Activated CD8-positive, alpha-beta T cell treated with anti-CD3 and anti-CD28 coated beads for 36 hours (primary cell): ENCODE measurements around the gene ACHE. TPM values are rescaled to one million over a fixed set of nuclear protein-coding genes. Genes with fewer than 3 reads are reported as not detected.

Source experiments
- ATAC-seq: fragments of 200-7000 bp; cut with Tn5 transposase; one replicate; pipeline ENCODE4 v1.10.0; 2021; ENCODE audit warnings: mild to moderate bottlenecking, moderate library complexity
- CTCF ChIA-PET: fragments of 350-600 bp; sonication (Branson Sonifier 250); formaldehyde crosslinking; loops from one replicate; lab custom pipeline; 2021; ENCODE audit warnings: antibody characterized with exemption; lab: Charles Lee
- POLR2A ChIA-PET: fragments of 350-600 bp; sonication (Branson Sonifier 250); formaldehyde crosslinking; loops from one replicate; lab custom pipeline; 2021; ENCODE audit warnings: antibody characterized with exemption; lab: Charles Lee
- DNase-seq: peaks from one replicate; pipeline ENCODE4 v3.0.0-alpha.2; 2020
- H3K27ac Mint-ChIP-seq: one replicate; pipeline ENCODE4 v1.8.0; 2021; ENCODE audit warnings: mild to moderate bottlenecking, mixed read lengths
- H3K27me3 Mint-ChIP-seq: one replicate; pipeline ENCODE4 v1.8.0; 2021; ENCODE audit warnings: mixed read lengths
- H3K36me3 Mint-ChIP-seq: one replicate; pipeline ENCODE4 v1.8.0; 2021; ENCODE audit warnings: low read depth, mixed read lengths
- H3K4me1 Mint-ChIP-seq: one replicate; pipeline ENCODE4 v1.8.0; 2021; ENCODE audit warnings: low read depth, mixed read lengths
- H3K4me3 Mint-ChIP-seq: one replicate; pipeline ENCODE4 v1.8.0; 2021; ENCODE audit warnings: mild to moderate bottlenecking, moderate library complexity, mixed read lengths
- H3K9me3 Mint-ChIP-seq: one replicate; pipeline ENCODE4 v1.8.0; 2021; ENCODE audit warnings: mixed read lengths
- CTCF ChIP-seq: fragments of 200-600 bp; IDR thresholded peaks from one replicate; pipeline ENCODE4 v1.8.0; 2022; ENCODE audit warnings: antibody characterized with exemption, mild to moderate bottlenecking
- intact Hi-C: fragments of 100-400 bp; cut with micrococcal nuclease; formaldehyde crosslinking; loops from one replicate; pipeline ENCODE4 v1.10.0; 2022
- microRNA-seq: library from miRNA; unstranded; fragments of <30 nt; microRNA quantifications from one replicate; pipeline ENCODE4 v1.2.0, GENCODE V29; 2022; ENCODE audit warnings: borderline microRNAs expressed, borderline replicate concordance
- total RNA-seq, 2 experiments: library from RNA; stranded (reverse); gene quantifications; one replicate each; pipeline ENCODE4 v1.2.3, GENCODE V29; 2021

Gene ACHE
- total RNA-seq, 2 experiments from 2014 or later = 0.25 TPM; not detected in 1

GRCh38 chr7:100854146-100854895 lies 41.4 kb downstream of the ACHE start:
- no peak for ATAC-seq
- H3K36me3 Mint-ChIP-seq = no peaks in the 10 kb centered on the region
- H3K9me3 Mint-ChIP-seq = no peaks in the 10 kb centered on the region
- intact Hi-C loops = loop anchor here (5.0 kb wide), 1 partner anchor 52 kb away; no protein-coding TSS in a partner anchor
- ChIA-PET POLR2A (interaction anchor here (1.1 to 1.7 kb wide), 2 partner anchors 21 to 54 kb away, joined by 3 to 4 read pairs; partner anchors contain the start of gene SRRT), CTCF (interaction anchor here (0.7 to 6.9 kb wide), 3 partner anchors 51 to 936 kb away, joined by 3 to 167 read pairs (median 3); no protein-coding TSS in a partner anchor)
- H3K27ac Mint-ChIP-seq = peak overlapping the region; percentile 25
- no peaks in the 10 kb centered on the region for H3K27me3 Mint-ChIP-seq
- no peak for DNase-seq
- H3K4me1 Mint-ChIP-seq = peaks cover 15% of the 10 kb centered on the region
- TF ChIP-seq CTCF = no peak
- H3K4me3 Mint-ChIP-seq = peak overlapping the region; percentile 90

- CTCF ChIA-PET = interaction anchor here (0.7 to 6.9 kb wide), 40 partner anchors 9 to 398 kb away, joined by 3 to 167 read pairs (median 4); partner anchors contain the start of genes MOSPD3, POP7, SRRT and TRIP6
- peak; percentile 95 for TF ChIP-seq CTCF
- H3K36me3 Mint-ChIP-seq = peaks cover 3% of the 10 kb centered on the region
- peaks cover 15% of the 10 kb centered on the region for H3K4me1 Mint-ChIP-seq
- no peaks in the 10 kb centered on the region for H3K27me3 Mint-ChIP-seq
- intact Hi-C loops = loop anchor here (5.0 kb wide), 1 partner anchor 50 kb away; no protein-coding TSS in a partner anchor
- peak; percentile 92 for DNase-seq
- POLR2A ChIA-PET = interaction anchor here (0.7 to 1.9 kb wide), 11 partner anchors 10 to 223 kb away, joined by 3 to 12 read pairs (median 5); partner anchors contain the start of genes POP7, SRRT and UFSP1
- no peaks in the 10 kb centered on the region for H3K9me3 Mint-ChIP-seq
- H3K4me3 Mint-ChIP-seq = peak within 1 kb of the TSS; percentile 90
- ATAC-seq = peak; percentile 98
- peak within 1 kb of the TSS; percentile 77 for H3K27ac Mint-ChIP-seq
Observed at GRCh38 chr7:100852048-100852872, 43.4 kb downstream of the ACHE start, which contains the start of gene SLC12A9. Gene SLC12A9 (plus strand): TSS chr7:100852713. CDS start chr7:100854198, 1,485 bp downstream.

GRCh38 chr7:100847360-100847759 lies 48.3 kb downstream of the ACHE start:
- no peak for TF ChIP-seq CTCF
- ATAC-seq (no peak), DNase-seq (no peak)
- intact Hi-C loops = no loop called here
- ChIA-PET CTCF (interaction anchor here (1.9 kb wide), 1 partner anchor 42 kb away, joined by 3 read pairs; the partner anchor contains the start of gene UFSP1), POLR2A (no interaction called here)
- H3K27me3 Mint-ChIP-seq = no peaks in the 10 kb centered on the region
- H3K9me3 Mint-ChIP-seq = no peaks in the 10 kb centered on the region
- no peak overlapping the region for H3K4me3 Mint-ChIP-seq
- H3K36me3 Mint-ChIP-seq = peaks cover 3% of the 10 kb centered on the region
- no peak overlapping the region for H3K27ac Mint-ChIP-seq
- H3K4me1 Mint-ChIP-seq = peaks cover 5% of the 10 kb centered on the region

GRCh38 chr7:100840470-100841100 lies 55.1 kb downstream of the ACHE start:
- no peaks in the 10 kb centered on the region for H3K9me3 Mint-ChIP-seq
- CTCF ChIA-PET = no interaction called here
- intact Hi-C loops = no loop called here
- peaks cover 2% of the 10 kb centered on the region for H3K36me3 Mint-ChIP-seq
- H3K4me1 Mint-ChIP-seq = peaks cover 8% of the 10 kb centered on the region
- H3K27ac Mint-ChIP-seq = no peak overlapping the region
- TF ChIP-seq CTCF = no peak
- ATAC-seq (no peak), DNase-seq (no peak)
- POLR2A ChIA-PET = no interaction called here
- H3K27me3 Mint-ChIP-seq = no peaks in the 10 kb centered on the region
- H3K4me3 Mint-ChIP-seq = no peak overlapping the region

Small RNA genes lying within 50 kb of the gene (microRNA-seq; reads per million reads assigned to microRNA genes)
- gene MIR6875 = not detected

Other genes starting within 250 kb of the ACHE start
- not detected for gene ACTL6B, start 239.4 kb downstream of the ACHE start, total RNA-seq
- 100 to 1,000 TPM; 192 TPM for gene GNB2, start 222.1 kb downstream of the ACHE start, total RNA-seq
- 10 to 100 TPM; 36.9 to 41.5 TPM for gene GIGYF1, start 201.6 kb downstream of the ACHE start, total RNA-seq
- gene POP7, start 189.8 kb downstream of the ACHE start, total RNA-seq = 10 to 100 TPM; 47.4 to 48.1 TPM
- gene EPO, start 175.4 kb downstream of the ACHE start, total RNA-seq = not detected
- gene ZAN, start 162.3 kb downstream of the ACHE start, total RNA-seq = not detected
- gene EPHB4, start 68.4 kb downstream of the ACHE start, total RNA-seq = 1 to 10 TPM; 4.8 to 5.8 TPM
- gene SLC12A9, start 43.2 kb downstream of the ACHE start, total RNA-seq = 10 to 100 TPM; 10.2 to 11.3 TPM
- 10 to 100 TPM; 27.5 to 28.4 TPM for gene TRIP6, start 28.5 kb downstream of the ACHE start, total RNA-seq
- gene SRRT, start 20.8 kb downstream of the ACHE start, total RNA-seq = 100 to 1,000 TPM; 211 to 239 TPM
- gene UFSP1, start 6.2 kb downstream of the ACHE start, total RNA-seq = 1 to 10 TPM; 2.1 to 2.2 TPM
- gene MUC3A, start 53.6 kb upstream of the ACHE start, total RNA-seq = not detected
- gene MUC12, start 73.7 kb upstream of the ACHE start, total RNA-seq = under 1 TPM in 1 of 2 experiments, not detected in 1; 0.54 TPM
- gene MUC17, start 124.2 kb upstream of the ACHE start, total RNA-seq = not detected
- gene TRIM56, start 189.6 kb upstream of the ACHE start, total RNA-seq = 10 to 100 TPM; 40.1 to 42.3 TPM
- gene SERPINE1, start 231.2 kb upstream of the ACHE start, total RNA-seq = 1 to 10 TPM; 1.2 to 1.3 TPM